Caco-2 (cell line): ENCODE data around the gene TMEM235. TPM values are rescaled to one million over a fixed set of nuclear protein-coding genes. Genes with fewer than 3 reads are reported as not detected.

Experiments
- BruUV-seq: library from RNA; stranded (reverse); fragments of 400-500 nt; replicated peaks from 2 replicates; lab custom pipeline; 2021; lab: Mats Ljungman, UMichigan
- CTCF ChIA-PET: fragments of 300-600 bp; sonication (Branson Sonifier 250); formaldehyde crosslinking; loops from one replicate; lab custom pipeline; 2022; ENCODE audit warnings: antibody characterized with exemption; lab: Charles Lee
- POLR2A ChIA-PET: fragments of 300-600 bp; sonication (Branson Sonifier 250); formaldehyde crosslinking; loops from one replicate; lab custom pipeline; 2022; ENCODE audit warnings: antibody characterized with exemption; lab: Charles Lee
- DNase-seq, 2 experiments: peaks; one replicate each; pipeline versions ENCODE4 v3.0.0 to v3.0.0-alpha.2; 2020 to 2022
- H3K27me3 ChIP-seq: replicated peaks from 2 replicates; pipeline ENCODE4 v1.6.0; 2011; ENCODE audit warnings: low read length; ENCODE audit not compliant: control insufficient read depth, insufficient read depth
- H3K36me3 ChIP-seq: 2 replicates; pipeline ENCODE4 v1.5.1; 2011; ENCODE audit warnings: low read length; ENCODE audit not compliant: control insufficient read depth, insufficient read depth
- H3K4me1 ChIP-seq: fragments of 250-450 bp; sonication (Bioruptor Pico); 2 replicates; pipeline ENCODE4 v1.5.1; 2020; ENCODE audit warnings: mild to moderate bottlenecking
- H3K4me3 ChIP-seq: 2 replicates; pipeline ENCODE4 v1.5.1; 2011; ENCODE audit warnings: low read depth, mild to moderate bottlenecking, control low read depth, low read length
- H3K9me3 ChIP-seq: fragments of 250-450 bp; sonication (Bioruptor Pico); 2 replicates; pipeline ENCODE4 v1.5.1; 2020; ENCODE audit warnings: mild to moderate bottlenecking, moderate library complexity
- H3K27ac Mint-ChIP-seq: one replicate; pipeline ENCODE4 v1.8.0; 2022; ENCODE audit warnings: mixed read lengths; ENCODE audit not compliant: unreplicated experiment
- H3K27me3 Mint-ChIP-seq: one replicate; pipeline ENCODE4 v1.8.0; 2022; ENCODE audit warnings: mixed read lengths; ENCODE audit not compliant: insufficient read depth, unreplicated experiment
- H3K36me3 Mint-ChIP-seq: one replicate; pipeline ENCODE4 v1.8.0; 2022; ENCODE audit warnings: mild to moderate bottlenecking, mixed read lengths; ENCODE audit not compliant: insufficient read depth, unreplicated experiment
- H3K4me1 Mint-ChIP-seq: one replicate; pipeline ENCODE4 v1.8.0; 2022; ENCODE audit warnings: low read depth, mixed read lengths; ENCODE audit not compliant: unreplicated experiment
- H3K4me3 Mint-ChIP-seq: one replicate; pipeline ENCODE4 v1.8.0; 2022; ENCODE audit warnings: mild to moderate bottlenecking, moderate library complexity, mixed read lengths; ENCODE audit not compliant: unreplicated experiment
- H3K9me3 Mint-ChIP-seq: one replicate; pipeline ENCODE4 v1.8.0; 2022; ENCODE audit warnings: mixed read lengths; ENCODE audit not compliant: unreplicated experiment
- intact Hi-C: fragments of 100-400 bp; cut with micrococcal nuclease; formaldehyde crosslinking; loops from one replicate; pipeline ENCODE4 v1.10.0; 2022; ENCODE audit not compliant: unreplicated experiment
- total RNA-seq: library from RNA; stranded (reverse); gene quantifications from 2 replicates; pipeline ENCODE4 v1.2.3, GENCODE V29; 2022
- TF ChIP-seq, protein P1 (sequence below), 2 experiments: fragments of 200-600 bp in 1 of 2; IDR thresholded peaks; 1 replicate in 1 of 2; 2 replicates in 1 of 2; pipeline versions ENCODE4 v1.5.1 to v1.8.0; 2011 to 2022; ENCODE audit warnings: antibody characterized with exemption in 1 of 2, control low read depth in 1 of 2, inconsistent platforms in 1 of 2, low read depth in 1 of 2, low read length in 1 of 2, mild to moderate bottlenecking in 1 of 2, moderate library complexity in 1 of 2; ENCODE audit not compliant: insufficient read depth in 1 of 2, severe bottlenecking in 1 of 2, unreplicated experiment in 1 of 2

TMEM235 gene
- total RNA-seq, 1 experiment from 2014 or later, result not detected

- Histone ChIP-seq H3K27me3 (no peaks in the 10 kb centered on the region), H3K4me1 (peaks cover 31% of the 10 kb centered on the region), H3K9me3 (no peaks in the 10 kb centered on the region), H3K36me3 (no peaks in the 10 kb centered on the region), H3K4me3 (no peak overlapping the region)
- ChIA-PET CTCF (interaction anchor here (0.5 kb wide), 1 partner anchor 163 kb away, joined by 3 read pairs; no protein-coding TSS in a partner anchor), POLR2A (interaction anchor here (0.8 kb wide), 1 partner anchor 298 kb away, joined by 3 read pairs; the partner anchor contains the start of gene TNRC6C)
- H3K4me3 Mint-ChIP-seq, result no peak overlapping the region
- H3K36me3 Mint-ChIP-seq, result no peaks in the 10 kb centered on the region
- H3K27ac Mint-ChIP-seq, result peak overlapping the region; percentile 23
- H3K27me3 Mint-ChIP-seq, result no peaks in the 10 kb centered on the region
- no TSS peak for BruUV-seq
- H3K4me1 Mint-ChIP-seq, result peaks cover 28% of the 10 kb centered on the region
- TF ChIP-seq, protein P1, sequence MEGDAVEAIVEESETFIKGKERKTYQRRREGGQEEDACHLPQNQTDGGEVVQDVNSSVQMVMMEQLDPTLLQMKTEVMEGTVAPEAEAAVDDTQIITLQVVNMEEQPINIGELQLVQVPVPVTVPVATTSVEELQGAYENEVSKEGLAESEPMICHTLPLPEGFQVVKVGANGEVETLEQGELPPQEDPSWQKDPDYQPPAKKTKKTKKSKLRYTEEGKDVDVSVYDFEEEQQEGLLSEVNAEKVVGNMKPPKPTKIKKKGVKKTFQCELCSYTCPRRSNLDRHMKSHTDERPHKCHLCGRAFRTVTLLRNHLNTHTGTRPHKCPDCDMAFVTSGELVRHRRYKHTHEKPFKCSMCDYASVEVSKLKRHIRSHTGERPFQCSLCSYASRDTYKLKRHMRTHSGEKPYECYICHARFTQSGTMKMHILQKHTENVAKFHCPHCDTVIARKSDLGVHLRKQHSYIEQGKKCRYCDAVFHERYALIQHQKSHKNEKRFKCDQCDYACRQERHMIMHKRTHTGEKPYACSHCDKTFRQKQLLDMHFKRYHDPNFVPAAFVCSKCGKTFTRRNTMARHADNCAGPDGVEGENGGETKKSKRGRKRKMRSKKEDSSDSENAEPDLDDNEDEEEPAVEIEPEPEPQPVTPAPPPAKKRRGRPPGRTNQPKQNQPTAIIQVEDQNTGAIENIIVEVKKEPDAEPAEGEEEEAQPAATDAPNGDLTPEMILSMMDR (IDR thresholded peaks at IDR 0.05; ENCODE audit: insufficient read depth in 1 of 2, low read depth in 1 of 2, low read length in 1 of 2, severe bottlenecking in 1 of 2, unreplicated experiment in 1 of 2), result no peak
- DNase-seq, result no peak
- intact Hi-C loops, result no loop called here
- H3K9me3 Mint-ChIP-seq, result no peaks in the 10 kb centered on the region
Measured at GRCh38 chr17:78256707-78257591, 25.5 kb downstream of the TMEM235 start.

DNA sequence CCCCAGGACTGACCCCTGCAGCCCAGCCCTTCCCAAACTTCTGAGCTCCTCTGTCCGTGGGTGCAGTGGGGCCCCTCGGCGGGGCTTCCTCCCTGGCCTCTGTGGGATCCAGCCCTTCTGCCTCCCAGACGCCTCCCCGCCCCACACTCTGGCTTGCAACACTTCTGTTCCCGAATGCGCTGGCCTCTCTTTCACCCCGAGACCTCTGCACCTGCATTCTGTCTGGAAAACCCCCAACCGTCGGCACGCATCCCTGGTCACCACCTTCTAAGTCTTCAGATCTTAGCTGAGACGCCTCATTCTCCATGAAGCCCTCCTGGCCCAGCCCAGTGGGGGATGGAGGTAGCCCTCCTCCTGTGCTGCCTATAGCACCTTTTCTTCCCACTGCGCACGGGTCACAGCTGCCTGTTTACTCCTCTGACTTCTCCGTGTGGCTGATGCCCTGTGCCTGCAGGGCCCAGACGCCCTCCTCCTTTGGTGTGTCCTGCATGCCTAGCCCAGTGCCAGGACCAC is 26.4 kb downstream of the TMEM235 start:
- TF ChIP-seq, protein P1 (IDR thresholded peaks at IDR 0.05; ENCODE audit: insufficient read depth in 1 of 2, low read depth in 1 of 2, low read length in 1 of 2, severe bottlenecking in 1 of 2, unreplicated experiment in 1 of 2), result no peak
- DNase-seq, result peak; percentile 49 to 68
- no peak overlapping the region for H3K27ac Mint-ChIP-seq
- H3K9me3 ChIP-seq, result no peaks in the 10 kb centered on the region
- H3K4me3 Mint-ChIP-seq, result peak overlapping the region; percentile 4
- H3K27me3 Mint-ChIP-seq, result no peaks in the 10 kb centered on the region
- H3K36me3 ChIP-seq, result no peaks in the 10 kb centered on the region
- H3K9me3 Mint-ChIP-seq, result no peaks in the 10 kb centered on the region
- peaks cover 31% of the 10 kb centered on the region for H3K4me1 ChIP-seq
- H3K4me3 ChIP-seq, result no peak overlapping the region
- POLR2A ChIA-PET, result interaction anchor here (0.8 kb wide), 1 partner anchor 299 kb away, joined by 3 read pairs; the partner anchor contains the start of gene TNRC6C
- no TSS peak for BruUV-seq
- CTCF ChIA-PET, result no interaction called here
- no peaks in the 10 kb centered on the region for H3K27me3 ChIP-seq
- intact Hi-C loops, result no loop called here
- peaks cover 28% of the 10 kb centered on the region for H3K4me1 Mint-ChIP-seq
- H3K36me3 Mint-ChIP-seq, result no peaks in the 10 kb centered on the region

DNA sequence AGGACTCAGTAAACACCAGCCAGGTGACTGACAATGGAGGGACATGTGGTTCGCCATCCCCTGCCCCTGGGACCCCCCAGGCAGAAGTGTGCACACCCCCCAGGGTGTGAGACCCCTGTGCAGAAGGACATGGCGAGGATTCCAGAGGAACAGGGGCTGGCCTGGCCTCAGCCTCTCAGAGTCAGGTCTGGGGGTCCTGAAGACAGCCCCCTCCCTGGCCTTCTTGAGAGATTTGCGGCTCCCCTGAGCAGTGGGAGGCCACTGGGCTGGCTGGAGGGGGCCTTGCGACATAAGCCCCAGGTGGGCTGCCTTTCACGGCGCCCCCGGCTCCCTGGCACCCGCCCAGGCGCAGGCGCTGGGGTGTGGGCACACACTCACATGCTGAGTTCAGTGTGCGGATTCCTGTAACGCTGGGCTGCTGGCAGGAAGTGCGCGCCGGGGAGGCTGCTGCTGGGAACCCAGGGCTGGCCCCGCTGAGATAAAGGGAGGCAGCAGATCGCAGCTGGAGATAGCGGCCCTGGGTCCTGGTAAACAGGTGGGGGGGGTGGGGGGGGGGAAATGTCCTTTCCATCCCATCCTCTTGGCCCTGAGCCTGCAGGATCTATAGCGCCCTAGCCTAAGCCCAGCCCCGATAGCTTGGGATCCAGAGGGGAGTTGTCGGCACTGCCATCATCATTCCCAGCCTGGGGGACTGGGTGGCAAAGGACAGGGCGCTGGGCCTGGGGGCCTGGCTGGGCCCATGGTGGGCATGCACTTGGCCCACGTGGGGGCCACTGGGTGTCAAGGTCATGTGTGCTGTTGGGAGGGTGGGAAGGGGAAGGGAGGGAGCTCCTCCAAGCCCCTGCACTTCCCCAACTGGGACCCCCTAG is 27.1 kb downstream of the TMEM235 start:
- no peaks in the 10 kb centered on the region for H3K27me3 Mint-ChIP-seq
- Histone ChIP-seq H3K9me3 (no peaks in the 10 kb centered on the region), H3K36me3 (no peaks in the 10 kb centered on the region), H3K4me3 (no peak overlapping the region), H3K4me1 (peaks cover 31% of the 10 kb centered on the region), H3K27me3 (no peaks in the 10 kb centered on the region)
- peaks cover 28% of the 10 kb centered on the region for H3K4me1 Mint-ChIP-seq
- TF ChIP-seq, protein P1 (IDR thresholded peaks at IDR 0.05; ENCODE audit: insufficient read depth in 1 of 2, low read depth in 1 of 2, low read length in 1 of 2, severe bottlenecking in 1 of 2, unreplicated experiment in 1 of 2), result no peak
- DNase-seq, result no peak
- no TSS peak for BruUV-seq
- no peak overlapping the region for H3K27ac Mint-ChIP-seq
- no peaks in the 10 kb centered on the region for H3K36me3 Mint-ChIP-seq
- POLR2A ChIA-PET, result no interaction called here
- H3K9me3 Mint-ChIP-seq, result no peaks in the 10 kb centered on the region
- intact Hi-C loops, result no loop called here
- CTCF ChIA-PET, result no interaction called here
- no peak overlapping the region for H3K4me3 Mint-ChIP-seq
